HepG2 (cell line): ENCODE results near the gene SAMD4A. TPM values are rescaled to one million over a fixed set of nuclear protein-coding genes. Genes with fewer than 3 reads are reported as not detected.

Experiments
- ETV6 ChIP-seq: sonication (generic); formaldehyde crosslinking; conservative IDR thresholded peaks from 2 replicates; pipeline ENCODE4 v1.4.0; 2020; ENCODE audit warnings: missing genetic modification reagents
- HNF4G ChIP-seq, 2 experiments: sonication (generic) in 1 of 2; formaldehyde crosslinking in 1 of 2; IDR thresholded peaks; 2 replicates each; pipeline versions ENCODE4 v1.4.0 to v1.6.1; 2011 to 2020; ENCODE audit warnings: borderline replicate concordance in 2 of 2, low read depth in 2 of 2, mild to moderate bottlenecking in 2 of 2, low read length in 1 of 2, missing genetic modification reagents in 1 of 2, moderate library complexity in 1 of 2
- MAFF ChIP-seq: IDR thresholded peaks from 2 replicates; pipeline ENCODE4 v1.6.1; 2011; ENCODE audit warnings: low read depth, low read length, improper control_type of control experiment
- MIER2 ChIP-seq: IDR thresholded peaks from 2 replicates; pipeline ENCODE4 v1.6.1; 2016; ENCODE audit warnings: missing biosample characterization, missing genetic modification reagents
- MLLT10 ChIP-seq: sonication (generic); formaldehyde crosslinking; IDR thresholded peaks from 2 replicates; pipeline ENCODE4 v1.4.0; 2020; ENCODE audit warnings: missing genetic modification reagents
- NCOA5 ChIP-seq: sonication (generic); formaldehyde crosslinking; IDR thresholded peaks from 2 replicates; pipeline ENCODE4 v1.4.0; 2020; ENCODE audit warnings: missing genetic modification reagents
- RCOR2 ChIP-seq: IDR thresholded peaks from 2 replicates; pipeline ENCODE4 v1.6.1; 2016; ENCODE audit warnings: missing biosample characterization, missing genetic modification reagents
- SKI ChIP-seq: fragments of 450-650 bp; IDR thresholded peaks from one replicate; pipeline ENCODE4 v1.6.1; 2018; ENCODE audit warnings: mild to moderate bottlenecking; ENCODE audit not compliant: partially characterized antibody
- SOX13 ChIP-seq, 3 experiments: fragments of 450-650 bp in 1 of 3; sonication (generic) in 1 of 3; formaldehyde crosslinking in 1 of 3; IDR thresholded peaks in 2 of 3; conservative IDR thresholded peaks in 1 of 3; 2 replicates each; pipeline versions ENCODE4 v1.5.0 to v1.6.1; 2016 to 2020; ENCODE audit warnings: antibody characterized with exemption in 1 of 3, mild to moderate bottlenecking in 1 of 3, missing compliant biosample characterization in 1 of 3, missing genetic modification reagents in 1 of 3, moderate library complexity in 1 of 3
- THRA ChIP-seq: sonication (generic); formaldehyde crosslinking; IDR thresholded peaks from 2 replicates; pipeline ENCODE4 v1.4.0; 2020; ENCODE audit warnings: missing genetic modification reagents, borderline replicate concordance
- ZBTB14 ChIP-seq: sonication (generic); formaldehyde crosslinking; IDR thresholded peaks from 2 replicates; pipeline ENCODE4 v1.4.0; 2020; ENCODE audit warnings: missing genetic modification reagents
- ZGPAT ChIP-seq: IDR thresholded peaks from 2 replicates; pipeline ENCODE4 v1.6.1; 2016; ENCODE audit warnings: mild to moderate bottlenecking
- ZNF234 ChIP-seq: sonication (generic); formaldehyde crosslinking; conservative IDR thresholded peaks from 2 replicates; pipeline ENCODE4 v1.5.1; 2020; ENCODE audit warnings: mild to moderate bottlenecking, missing genetic modification reagents
- ZNF274 ChIP-seq: sonication (generic); formaldehyde crosslinking; IDR thresholded peaks from 2 replicates; pipeline ENCODE4 v1.5.1; 2020; ENCODE audit warnings: mild to moderate bottlenecking, missing genetic modification reagents
- ZNF567 ChIP-seq: sonication (generic); formaldehyde crosslinking; IDR thresholded peaks from 2 replicates; pipeline ENCODE4 v1.8.1; 2023; ENCODE audit warnings: mild to moderate bottlenecking, missing genetic modification reagents, borderline replicate concordance
- ZNF652 ChIP-seq: IDR thresholded peaks from 2 replicates; pipeline ENCODE4 v1.6.1; 2016; ENCODE audit warnings: low read depth, borderline replicate concordance
- ZNF660 ChIP-seq: sonication (generic); formaldehyde crosslinking; IDR thresholded peaks from 2 replicates; pipeline ENCODE4 v1.5.1; 2020; ENCODE audit warnings: mild to moderate bottlenecking, low read depth, missing genetic modification reagents, borderline replicate concordance
- ZNF709 ChIP-seq: sonication (generic); formaldehyde crosslinking; IDR thresholded peaks from 2 replicates; pipeline ENCODE4 v1.5.0; 2020; ENCODE audit warnings: mild to moderate bottlenecking, missing genetic modification reagents
- ZNF891 ChIP-seq: sonication (generic); formaldehyde crosslinking; IDR thresholded peaks from 2 replicates; pipeline ENCODE4 v1.5.0; 2020; ENCODE audit warnings: mild to moderate bottlenecking, missing genetic modification reagents
- polyA plus RNA-seq, 8 experiments: library from polyadenylated mRNA; depleted of rRNA in 3 of 8; stranded (reverse) in 7 of 8; unstranded in 1 of 8; fragments of >200 nt; fragmentation: Illumina TruSeq in 4 of 8; extraction: Trizol in 4 of 8; gene quantifications; 2 replicates each; pipeline versions ENCODE4 v1.2.1 to v1.2.3, GENCODE V29; 2011 to 2016; ENCODE audit warnings: low read depth in 4 of 8, missing spikeins in 1 of 8, mixed read lengths in 1 of 8; ENCODE audit not compliant: insufficient read depth in 1 of 8
- total RNA-seq, 5 experiments: library from RNA; depleted of rRNA; stranded (reverse); fragments of >200 nt; fragmentation: Illumina TruSeq; extraction: Trizol; gene quantifications; 2 replicates each; pipeline ENCODE4 v1.2.3, GENCODE V29; 2016; ENCODE audit warnings: low read depth in 1 of 5
- TF ChIP-seq, protein P1 (sequence below): sonication (generic); formaldehyde crosslinking; IDR thresholded peaks from 2 replicates; pipeline ENCODE4 v1.4.0; 2020; ENCODE audit warnings: missing genetic modification reagents, borderline replicate concordance
- TF ChIP-seq, protein P2 (sequence below): sonication (generic); formaldehyde crosslinking; IDR thresholded peaks from 2 replicates; pipeline ENCODE4 v1.8.1; 2023; ENCODE audit warnings: mild to moderate bottlenecking, inconsistent platforms, moderate library complexity, missing genetic modification reagents, borderline replicate concordance
- TF ChIP-seq, protein P3 (sequence below): sonication (generic); formaldehyde crosslinking; IDR thresholded peaks from 2 replicates; pipeline ENCODE4 v1.8.1; 2023; ENCODE audit warnings: mild to moderate bottlenecking, missing genetic modification reagents, borderline replicate concordance

The SAMD4A gene
- total and polyA plus RNA-seq, 2 of the 13 experiments (the other 11 are each of a cell fraction or from before 2014, with no cell fraction given), result 11.8 to 13.0 TPM

- TF ChIP-seq, protein P1, sequence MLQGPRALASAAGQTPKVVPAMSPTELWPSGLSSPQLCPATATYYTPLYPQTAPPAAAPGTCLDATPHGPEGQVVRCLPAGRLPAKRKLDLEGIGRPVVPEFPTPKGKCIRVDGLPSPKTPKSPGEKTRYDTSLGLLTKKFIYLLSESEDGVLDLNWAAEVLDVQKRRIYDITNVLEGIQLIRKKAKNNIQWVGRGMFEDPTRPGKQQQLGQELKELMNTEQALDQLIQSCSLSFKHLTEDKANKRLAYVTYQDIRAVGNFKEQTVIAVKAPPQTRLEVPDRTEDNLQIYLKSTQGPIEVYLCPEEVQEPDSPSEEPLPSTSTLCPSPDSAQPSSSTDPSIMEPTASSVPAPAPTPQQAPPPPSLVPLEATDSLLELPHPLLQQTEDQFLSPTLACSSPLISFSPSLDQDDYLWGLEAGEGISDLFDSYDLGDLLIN (CRISPR knock-in tag), result no peak
- TF ChIP-seq ZNF234 (CRISPR knock-in tag) (no peak), RCOR2 (CRISPR knock-in tag) (peak; percentile 76; the same call in 1 of the 2 replicates), HNF4G (IDR thresholded peaks at IDR 0.05; ENCODE audit: borderline replicate concordance, low read depth, low read length) (peak; percentile 65; the same call in 1 of the 2 replicates), HNF4G (CRISPR knock-in tag; IDR thresholded peaks at IDR 0.05; ENCODE audit: borderline replicate concordance, low read depth) (no peak), ZNF567 (CRISPR knock-in tag) (no peak), MIER2 (CRISPR knock-in tag) (0 out of 2 replicates have a peak, but pooled peaks have one; percentile 20), ZNF891 (CRISPR knock-in tag) (no peak), ZNF660 (no peak), MAFF (no peak), SOX13 (IDR thresholded peaks at IDR 0.05) (0 out of 2 replicates have a peak, but pooled peaks have one; percentile 23), SOX13 (CRISPR knock-in tag; conservative IDR thresholded peaks at IDR 0.05 in 1 of 2, IDR thresholded peaks at IDR 0.05 in 1 of 2) (peak in 1 of 2 experiments; percentile 83; a peak in 2 of 4 replicates), MLLT10 (CRISPR knock-in tag) (no peak), THRA (peak; percentile 75; the same call in 1 of the 2 replicates), ETV6 (CRISPR knock-in tag) (no peak), ZBTB14 (CRISPR knock-in tag) (no peak), SKI (peak; percentile 66), NCOA5 (CRISPR knock-in tag) (no peak), ZNF709 (CRISPR knock-in tag) (no peak), ZGPAT (peak; percentile 35; the same call in 1 of the 2 replicates), ZNF274 (CRISPR knock-in tag) (no peak), ZNF652 (CRISPR knock-in tag) (0 out of 2 replicates have a peak, but pooled peaks have one; percentile 16)
- TF ChIP-seq, protein P2, sequence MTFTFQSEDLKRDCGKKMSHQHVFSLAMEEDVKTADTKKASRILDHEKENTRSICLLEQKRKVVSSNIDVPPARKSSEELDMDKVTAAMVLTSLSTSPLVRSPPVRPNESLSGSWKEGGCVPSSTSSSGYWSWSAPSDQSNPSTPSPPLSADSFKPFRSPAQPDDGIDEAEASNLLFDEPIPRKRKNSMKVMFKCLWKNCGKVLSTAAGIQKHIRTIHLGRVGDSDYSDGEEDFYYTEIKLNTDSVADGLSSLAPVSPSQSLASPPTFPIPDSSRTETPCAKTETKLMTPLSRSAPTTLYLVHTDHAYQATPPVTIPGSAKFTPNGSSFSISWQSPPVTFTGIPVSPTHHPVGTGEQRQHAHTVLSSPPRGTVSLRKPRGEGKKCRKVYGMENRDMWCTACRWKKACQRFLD (CRISPR knock-in tag), result no peak
- TF ChIP-seq, protein P3, sequence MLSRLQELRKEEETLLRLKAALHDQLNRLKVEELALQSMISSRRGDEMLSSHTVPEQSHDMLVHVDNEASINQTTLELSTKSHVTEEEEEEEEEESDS (CRISPR knock-in tag), result no peak
These were observed 272.8 kb downstream of the SAMD4A start (continued) for GRCh38 chr14:54839701-54840119.
